HG03575 (cell line): Measurements from ENCODE around the gene PADI3.

ENCODE experiments used
- ATAC-seq: cut with Tn5 transposase; IDR thresholded peaks from one replicate; pipeline ENCODE4 v1.9.1; 2021; ENCODE audit not compliant: unreplicated experiment, insufficient number of reproducible peaks, low FRiP score; ENCODE audit errors: extremely low read depth

PADI3 gene

DNA sequence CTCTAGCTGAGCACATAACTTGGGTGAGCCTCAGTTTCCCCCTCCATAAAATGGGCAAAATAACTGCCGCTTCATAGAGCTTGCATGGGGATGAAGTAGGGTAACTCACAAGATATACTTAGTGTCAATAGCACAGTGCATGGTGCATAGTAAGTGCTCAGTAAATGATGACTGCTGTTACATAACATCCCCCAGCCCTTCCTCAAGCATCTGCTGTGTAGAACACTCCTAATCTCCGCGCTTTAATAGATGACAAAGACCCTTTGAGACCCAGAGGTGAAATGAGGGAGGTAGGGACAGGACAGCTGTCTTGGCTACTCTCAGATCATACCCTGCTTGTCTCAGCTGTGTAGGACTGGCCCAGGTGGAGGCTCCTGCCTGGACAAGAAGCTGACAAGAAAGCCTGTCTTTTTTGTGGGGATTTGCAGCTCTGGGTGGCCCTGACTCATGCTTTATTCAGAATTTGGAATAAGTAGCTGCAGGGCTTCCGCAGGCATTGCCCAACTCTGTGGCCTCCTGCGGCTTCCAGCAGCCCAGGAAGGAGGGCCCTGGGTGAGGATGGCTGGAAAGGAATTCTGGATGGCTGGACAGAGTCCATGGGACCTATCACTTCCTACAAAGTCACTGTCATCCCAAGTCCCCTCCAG is 38.4 kb downstream of the PADI3 start:
- no peak for ATAC-seq

DNA sequence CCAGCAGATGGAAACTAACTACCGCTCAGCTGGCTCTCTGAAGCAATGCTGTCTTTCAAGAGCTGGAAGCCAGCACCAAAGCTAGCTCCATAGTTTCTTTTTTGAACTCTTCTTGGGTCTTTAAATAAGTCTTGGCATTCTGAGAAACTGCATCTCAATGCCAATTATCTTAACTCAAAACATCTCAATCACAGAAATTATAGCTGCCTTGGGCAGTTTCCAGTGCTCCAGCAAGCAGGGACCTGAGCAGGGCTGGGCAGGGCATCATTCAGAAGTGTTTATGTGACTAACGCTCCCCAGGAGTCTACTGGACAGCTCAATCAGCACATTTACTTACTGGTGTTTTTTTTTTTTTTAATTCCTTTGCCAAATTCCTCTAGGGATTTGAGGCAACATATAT is 40.8 kb downstream of the PADI3 start:
- ATAC-seq: no peak

GRCh38 chr1:17290553-17290952 is 41.7 kb downstream of the PADI3 start:
- no peak for ATAC-seq

- ATAC-seq: no peak
Observed at GRCh38 chr1:17292299-17293160, 43.6 kb downstream of the PADI3 start.

DNA sequence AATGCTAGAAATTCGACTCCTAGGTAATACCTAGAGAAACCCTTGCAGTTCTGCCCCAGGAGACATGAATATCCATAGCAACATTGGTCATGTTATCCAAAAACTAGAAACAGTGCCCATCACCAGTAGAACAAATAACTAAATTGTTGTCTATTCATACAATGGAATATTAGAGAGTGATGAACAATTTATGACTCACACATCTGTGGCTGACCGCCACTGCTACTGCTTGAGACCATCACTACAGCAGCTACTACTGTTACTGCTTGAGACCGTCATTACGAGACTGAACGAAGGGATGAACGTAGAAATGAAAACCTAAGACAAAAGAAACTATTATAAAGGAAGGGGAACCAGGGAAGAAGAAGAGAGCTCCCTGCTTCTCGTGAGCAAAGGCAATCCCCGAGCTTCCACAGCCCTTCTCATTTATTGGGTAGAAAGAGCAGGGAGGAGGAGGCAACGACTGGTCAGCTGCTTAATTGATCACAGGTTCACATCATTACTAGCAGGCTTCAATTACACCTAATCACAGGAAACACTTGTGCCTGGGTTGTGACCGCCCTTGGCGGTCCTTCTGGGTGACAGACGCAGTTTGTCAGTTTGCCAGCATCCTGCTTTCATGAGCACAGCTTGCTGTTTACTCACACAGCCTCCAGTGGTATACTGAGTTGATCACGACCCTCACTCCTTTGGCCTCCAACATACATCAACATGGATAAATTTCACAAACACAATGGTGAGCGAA is 45.0 kb downstream of the PADI3 start:
- no peak for ATAC-seq

DNA sequence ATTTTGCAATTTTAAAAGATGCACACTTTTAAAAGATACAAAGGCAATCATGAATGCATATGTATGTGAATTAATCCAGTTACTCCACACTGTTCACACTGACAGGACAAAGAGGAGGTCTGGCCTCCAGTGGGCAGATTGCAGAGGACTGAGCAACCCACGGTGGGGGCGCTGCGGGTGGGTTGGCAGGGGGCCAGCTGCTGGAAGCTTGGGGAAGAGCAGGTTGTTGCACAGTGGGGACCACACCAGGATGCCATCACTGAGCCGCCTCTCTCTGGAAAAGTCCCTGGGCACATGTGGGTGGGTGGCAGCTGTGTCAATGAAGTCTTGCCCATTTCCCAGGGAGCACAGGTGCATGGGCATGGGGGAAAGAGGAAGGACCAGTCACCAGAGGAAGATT is 46.4 kb downstream of the PADI3 start:
- no peak for ATAC-seq

- ATAC-seq: no peak
Observed at GRCh38 chr1:17296086-17296485, 47.2 kb downstream of the PADI3 start.

- ATAC-seq: no peak
Observed at GRCh38 chr1:17297991-17298390, 49.1 kb downstream of the PADI3 start.

GRCh38 chr1:17301767-17302166 is 52.9 kb downstream of the PADI3 start:
- no peak for ATAC-seq

GRCh38 chr1:17304151-17304825 is 55.4 kb downstream of the PADI3 start:
- ATAC-seq: no peak

DNA sequence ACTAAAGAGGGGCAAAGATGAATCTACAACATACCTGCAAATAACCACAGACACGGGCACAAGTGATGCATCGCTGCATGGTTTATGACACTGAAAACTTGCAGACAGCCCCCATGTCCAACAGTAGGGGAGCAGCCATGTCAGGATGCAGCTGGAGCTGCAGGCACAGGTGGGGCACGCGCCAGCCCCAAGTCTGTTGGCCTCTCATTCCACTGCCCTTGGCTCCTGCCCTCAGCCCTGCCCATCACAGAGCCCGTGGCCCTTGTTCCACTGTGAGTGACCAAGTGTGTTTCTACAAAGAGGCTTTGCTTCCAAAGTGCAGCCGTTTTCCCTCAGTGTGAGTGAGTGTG is 55.9 kb downstream of the PADI3 start:
- ATAC-seq: no peak

- ATAC-seq: no peak
Observed at GRCh38 chr1:17305576-17306095, 56.7 kb downstream of the PADI3 start.

DNA sequence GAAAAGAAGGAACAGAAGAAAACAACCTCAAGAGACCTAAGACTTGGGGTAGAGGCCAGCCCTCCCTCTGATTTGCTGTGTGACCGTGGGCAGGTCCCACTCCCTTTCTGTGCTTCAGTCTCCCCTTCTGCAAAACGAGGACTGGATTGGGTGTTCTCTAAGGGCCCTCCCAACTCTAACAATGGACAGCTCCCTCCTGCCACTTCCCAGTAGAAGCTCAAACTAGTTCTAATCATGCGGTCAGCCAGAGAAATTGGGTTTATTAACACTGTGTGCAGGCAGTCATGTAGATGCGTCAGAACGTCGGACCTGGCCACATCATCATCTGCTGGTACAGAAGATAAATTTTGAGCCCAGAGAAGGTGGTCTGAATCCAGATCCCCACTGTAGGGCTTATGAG is 57.5 kb downstream of the PADI3 start:
- ATAC-seq: no peak

DNA sequence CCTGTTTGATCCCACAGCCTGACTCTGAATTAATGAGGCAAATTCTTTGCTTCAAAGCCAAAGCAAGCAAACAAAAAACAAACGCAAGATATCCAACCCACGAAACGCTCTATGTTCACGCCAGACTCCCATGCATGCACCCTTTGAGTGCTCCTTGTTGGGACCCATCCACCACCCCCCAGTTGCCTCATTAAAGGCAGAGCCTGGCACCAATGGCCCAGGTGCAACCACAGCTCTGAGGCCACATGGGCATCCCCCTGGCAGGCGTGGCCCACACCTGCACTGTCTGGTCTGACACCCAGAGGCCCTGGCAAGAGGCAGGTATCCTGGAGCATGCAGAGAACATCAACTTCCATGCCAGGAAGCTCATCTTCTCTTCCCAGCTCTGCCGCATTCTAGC is 58.0 kb downstream of the PADI3 start:
- no peak for ATAC-seq

GRCh38 chr1:17307329-17307728 is 58.4 kb downstream of the PADI3 start:
- ATAC-seq: no peak

GRCh38 chr1:17307946-17308345 is 59.0 kb downstream of the PADI3 start, which contains the start of gene PADI4:
PADI4 (plus strand) TSS chr1:17308197; CDS start chr1:17308223, 26 bp downstream.
- no peak for ATAC-seq

DNA sequence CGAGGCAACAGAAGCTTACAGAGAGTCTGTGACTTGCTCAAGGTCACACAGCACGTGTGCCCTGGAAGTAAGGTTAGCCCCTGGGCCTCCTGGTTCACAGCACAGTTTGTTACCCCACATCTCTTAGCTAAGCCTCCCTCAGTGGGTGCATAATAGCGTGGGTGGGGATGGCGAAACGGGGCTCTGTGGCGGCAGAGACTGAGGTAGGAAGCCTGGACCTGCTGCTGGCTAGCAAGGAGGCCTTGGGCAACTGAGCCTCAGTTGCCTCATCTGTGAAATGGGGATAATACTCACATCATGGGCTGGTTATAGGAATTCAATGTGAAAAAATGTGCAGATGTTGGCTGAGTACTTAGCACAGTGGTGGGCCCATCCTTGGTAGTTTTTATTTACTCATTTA is 59.7 kb downstream of the PADI3 start:
- ATAC-seq: no peak

GRCh38 chr1:17309426-17310067 is 60.6 kb downstream of the PADI3 start:
- no peak for ATAC-seq
